ENCODE data around the gene MAML2. TPM values are rescaled to one million over a fixed set of nuclear protein-coding genes. Genes with fewer than 3 reads are reported as not detected.
A peak's percentile ranks its signal among the peaks of the same experiment; 100 is the strongest.

Gene MAML2
- total and polyA plus RNA-seq, 9 of the 15 experiments (the other 6 are each of a cell fraction or from before 2014, with no cell fraction given) = 0.79 to 6.8 (median 4.8) TPM

- TF ChIP-seq JUND (IDR thresholded peaks at IDR 0.05; ENCODE audit: borderline replicate concordance, low read depth, low read length) (0 out of 2 replicates have a peak, but pooled peaks have one; percentile 20), JUND (tag; IDR thresholded peaks at IDR 0.05; ENCODE audit: borderline replicate concordance, low read depth, low read length) (no peak), ZNF507 (tag; conservative IDR thresholded peaks at IDR 0.05) (no peak), ELK3 (CRISPR knock-in tag; IDR thresholded peaks at IDR 0.05) (no peak), ASH1L (IDR thresholded peaks at IDR 0.05; ENCODE audit: borderline replicate concordance, low read depth, partially characterized antibody) (no peak), ZFX (CRISPR knock-in tag; IDR thresholded peaks at IDR 0.05) (peak; percentile 54), TCF3 (CRISPR knock-in tag; IDR thresholded peaks at IDR 0.05) (peak; percentile 21; the same call in 1 of the 2 replicates), CXXC5 (CRISPR knock-in tag; IDR thresholded peaks at IDR 0.05) (0 out of 2 replicates have a peak, but pooled peaks have one; percentile 32), HNRNPUL1 (IDR thresholded peaks at IDR 0.05; ENCODE audit: low read length) (no peak), EP400 (IDR thresholded peaks at IDR 0.05) (no peak), NRF1 (conservative IDR thresholded peaks at IDR 0.05 in 1 of 2, IDR thresholded peaks at IDR 0.05 in 1 of 2) (no peak), NKRF (IDR thresholded peaks at IDR 0.05; ENCODE audit: borderline replicate concordance) (no peak), ZFP36 (IDR thresholded peaks at IDR 0.05; ENCODE audit: low read depth, low read length, partially characterized antibody) (no peak), MTA3 (IDR thresholded peaks at IDR 0.05; ENCODE audit: borderline replicate concordance) (no peak), BRF1 (IDR thresholded peaks at IDR 0.05; ENCODE audit: borderline replicate concordance, extremely low read depth, insufficient read length) (no peak), HMBOX1 (IDR thresholded peaks at IDR 0.05) (no peak), ZNF707 (CRISPR knock-in tag; conservative IDR thresholded peaks at IDR 0.05) (no peak), CTBP1 (IDR thresholded peaks at IDR 0.05; ENCODE audit: borderline replicate concordance) (peak; percentile 41; the same call in 1 of the 2 replicates), SMARCA4 (IDR thresholded peaks at IDR 0.05) (0 out of 2 replicates have a peak, but pooled peaks have one; percentile 13), ZNF639 (CRISPR knock-in tag; conservative IDR thresholded peaks at IDR 0.05 in 1 of 2, IDR thresholded peaks at IDR 0.05 in 1 of 2) (0 out of 4 replicates have a peak, but pooled peaks of 1 of the 2 experiments have one; percentile 44), ILK (tag; IDR thresholded peaks at IDR 0.05; ENCODE audit: borderline replicate concordance, low read depth) (no peak), GATAD2A (IDR thresholded peaks at IDR 0.05) (0 out of 2 replicates have a peak, but pooled peaks have one; percentile 19), POLR2G (IDR thresholded peaks at IDR 0.05; ENCODE audit: low read depth, low read length) (no peak)
These were observed 3.9 kb downstream of the MAML2 start (continued) for GRCh38 chr11:96338910-96339705.

Measured in K562 (cell line).